ENCODE results near the gene TMCC1.
"Not testable (repeated sequence)": the region's sequence is repeated elsewhere in the genome, so short reads cannot be mapped to it uniquely, and the experiment has no call there.

The TMCC1 gene

GRCh38 chr3:129758785-129759320 is 134.7 kb downstream of the TMCC1 start:
- no peak for TF ChIP-seq CTCF (IDR thresholded peaks at IDR 0.05; ENCODE audit: borderline replicate concordance, control extremely low read depth, extremely low read depth, insufficient read depth, missing control alignments)
- in situ Hi-C loops (cut with MboI; ENCODE audit: low sequenced_read_pairs, unreplicated experiment): no loop called here
- no peak for DNase-seq (ENCODE audit: low spot score)

GRCh38 chr3:129758306-129758705 is 135.2 kb downstream of the TMCC1 start:
- no peak for DNase-seq (ENCODE audit: low spot score)
- TF ChIP-seq CTCF (IDR thresholded peaks at IDR 0.05; ENCODE audit: borderline replicate concordance, control extremely low read depth, extremely low read depth, insufficient read depth, missing control alignments): no peak
- in situ Hi-C loops (cut with MboI; ENCODE audit: low sequenced_read_pairs, unreplicated experiment): no loop called here

- in situ Hi-C loops (cut with MboI; ENCODE audit: low sequenced_read_pairs, unreplicated experiment): no loop called here
- TF ChIP-seq CTCF (IDR thresholded peaks at IDR 0.05; ENCODE audit: borderline replicate concordance, control extremely low read depth, extremely low read depth, insufficient read depth, missing control alignments): no peak
- DNase-seq (ENCODE audit: low spot score): no peak
These were observed 136.6 kb downstream of the TMCC1 start for GRCh38 chr3:129756871-129757270.

- DNase-seq (ENCODE audit: low spot score); in situ Hi-C loops (cut with MboI; ENCODE audit: low sequenced_read_pairs, unreplicated experiment): not testable (repeated sequence)
These were observed 142.4 kb downstream of the TMCC1 start for GRCh38 chr3:129751105-129751504.

GRCh38 chr3:129749692-129750091 is 143.8 kb downstream of the TMCC1 start:
- TF ChIP-seq CTCF (IDR thresholded peaks at IDR 0.05; ENCODE audit: borderline replicate concordance, control extremely low read depth, extremely low read depth, insufficient read depth, missing control alignments): no peak
- in situ Hi-C loops (cut with MboI; ENCODE audit: low sequenced_read_pairs, unreplicated experiment): no loop called here
- DNase-seq (ENCODE audit: low spot score): peak; percentile 31

- TF ChIP-seq CTCF (IDR thresholded peaks at IDR 0.05; ENCODE audit: borderline replicate concordance, control extremely low read depth, extremely low read depth, insufficient read depth, missing control alignments): no peak
- DNase-seq (ENCODE audit: low spot score): no peak
- in situ Hi-C loops (cut with MboI; ENCODE audit: low sequenced_read_pairs, unreplicated experiment): no loop called here
These were observed 145.5 kb downstream of the TMCC1 start for GRCh38 chr3:129747992-129748391.

- TF ChIP-seq CTCF (IDR thresholded peaks at IDR 0.05; ENCODE audit: borderline replicate concordance, control extremely low read depth, extremely low read depth, insufficient read depth, missing control alignments): no peak
- in situ Hi-C loops (cut with MboI; ENCODE audit: low sequenced_read_pairs, unreplicated experiment): no loop called here
- DNase-seq (ENCODE audit: low spot score): no peak
These were observed 146.4 kb downstream of the TMCC1 start for GRCh38 chr3:129747136-129747535.

Data from GM13976 (cell line).